Medulla oblongata (tissue), 1 donor: ENCODE results near the gene BEAN1.

ENCODE experiments used
- DNase-seq: peaks from one replicate; pipeline ENCODE4 v3.0.0-alpha.2; 2015; ENCODE audit errors: extremely low spot score

Gene BEAN1

DNA sequence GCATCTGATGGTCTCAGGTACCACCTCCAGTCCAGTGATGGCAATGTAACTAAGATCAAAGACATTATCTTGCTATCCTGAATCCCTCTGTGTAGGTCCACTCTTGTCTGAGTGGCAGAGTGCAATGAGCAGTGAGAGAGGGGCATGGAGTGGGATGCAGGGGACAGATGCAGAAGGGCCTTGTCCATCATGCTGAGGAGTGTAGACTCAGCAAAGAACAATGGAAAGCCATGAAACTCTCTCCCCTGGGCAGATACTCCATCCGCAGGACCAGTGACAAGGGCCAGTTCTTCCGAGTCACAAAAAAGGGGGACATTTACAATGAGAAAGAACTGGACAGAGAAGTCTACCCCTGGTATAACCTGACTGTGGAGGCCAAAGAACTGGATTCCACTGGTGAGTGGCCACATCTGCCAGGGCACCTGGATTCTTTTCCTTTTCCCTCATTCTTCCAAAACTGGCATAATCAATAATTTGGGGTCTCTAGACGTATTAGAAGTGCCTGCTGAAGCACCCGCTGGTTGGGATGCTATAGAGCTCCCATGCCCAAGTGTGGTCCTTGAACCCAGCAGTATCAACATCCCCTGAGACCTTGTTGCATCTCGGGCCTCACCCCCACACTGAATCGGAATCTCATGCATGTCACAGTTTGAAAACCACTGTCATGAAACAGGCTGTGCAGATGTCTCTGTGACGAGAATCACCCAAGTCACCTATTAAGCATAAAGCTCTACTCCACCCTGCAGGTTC, 31.1 kb upstream of the BEAN1 start:
- no peak for DNase-seq

DNA sequence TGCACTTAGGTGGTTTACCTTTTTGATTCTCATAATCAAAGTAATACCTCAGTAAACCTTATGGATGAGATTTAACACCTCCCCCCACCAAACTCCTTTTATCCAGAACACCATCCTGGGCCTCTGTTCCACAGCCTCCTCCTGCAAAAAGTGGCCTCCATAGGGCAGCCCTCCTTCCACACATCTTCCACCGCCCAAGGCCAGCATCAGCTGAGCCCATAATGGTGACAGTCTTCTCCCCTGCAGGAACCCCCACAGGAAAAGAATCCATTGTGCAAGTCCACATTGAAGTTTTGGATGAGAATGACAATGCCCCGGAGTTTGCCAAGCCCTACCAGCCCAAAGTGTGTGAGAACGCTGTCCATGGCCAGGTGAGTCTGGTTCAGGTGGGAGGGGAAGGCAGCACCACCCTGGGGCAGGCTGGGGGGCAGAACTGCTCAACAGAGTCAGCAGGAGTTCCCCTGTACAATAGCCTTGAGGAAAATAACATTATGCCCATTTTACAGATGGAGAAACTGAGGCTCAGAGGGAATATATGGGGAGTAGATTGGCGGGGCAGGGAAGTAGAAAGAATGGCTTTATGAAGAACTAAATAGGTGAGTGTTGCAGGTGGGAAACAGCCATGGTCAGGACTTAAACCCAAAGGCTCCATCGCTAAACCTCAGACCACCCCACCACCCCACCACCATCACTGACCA, 29.2 kb upstream of the BEAN1 start:
- no peak for DNase-seq

DNA sequence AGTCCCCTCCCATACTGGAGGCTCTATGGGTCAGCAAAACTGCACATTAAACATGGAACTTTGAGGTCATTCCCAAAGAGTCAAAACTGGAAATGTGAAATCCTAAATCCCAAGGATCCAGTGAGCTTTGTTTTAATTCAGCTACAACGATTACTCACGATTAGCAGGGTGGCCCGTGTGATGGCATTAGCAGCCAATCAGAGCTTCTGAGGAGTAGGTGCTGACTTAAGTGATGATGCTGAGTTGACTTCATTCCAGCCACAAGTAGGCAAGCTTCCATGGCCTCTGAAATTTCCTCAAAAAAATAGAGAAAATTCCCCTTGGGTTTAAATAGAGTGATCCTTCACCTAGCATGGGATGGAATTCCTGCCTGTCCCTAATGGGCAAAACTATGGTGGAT, 28.1 kb upstream of the BEAN1 start:
- DNase-seq = no peak

- DNase-seq = no peak
These were observed 27.2 kb upstream of the BEAN1 start for GRCh38 chr16:66399930-66400329.

GRCh38 chr16:66400503-66401380, 26.4 kb upstream of the BEAN1 start:
- no peak for DNase-seq

DNA sequence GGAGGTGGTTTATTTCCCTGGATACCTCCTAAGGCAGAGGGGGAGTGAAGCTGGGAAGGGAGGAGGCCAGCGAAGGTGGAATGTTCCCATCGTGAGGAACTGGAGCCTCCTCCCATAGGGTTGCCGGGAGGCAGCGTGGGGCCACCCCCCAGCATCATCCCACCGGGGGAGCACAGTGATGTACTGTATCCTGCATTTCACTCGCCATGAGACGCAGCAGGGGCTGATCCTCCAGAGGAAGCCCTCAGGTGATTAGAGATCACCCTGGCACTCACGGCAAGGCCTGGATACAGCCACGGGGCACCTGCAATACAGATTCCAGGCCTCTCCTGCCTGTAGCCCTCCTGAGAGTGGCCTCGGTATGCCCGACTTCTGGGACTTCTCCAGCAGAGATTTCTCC, 25.5 kb upstream of the BEAN1 start:
- no peak for DNase-seq

DNA sequence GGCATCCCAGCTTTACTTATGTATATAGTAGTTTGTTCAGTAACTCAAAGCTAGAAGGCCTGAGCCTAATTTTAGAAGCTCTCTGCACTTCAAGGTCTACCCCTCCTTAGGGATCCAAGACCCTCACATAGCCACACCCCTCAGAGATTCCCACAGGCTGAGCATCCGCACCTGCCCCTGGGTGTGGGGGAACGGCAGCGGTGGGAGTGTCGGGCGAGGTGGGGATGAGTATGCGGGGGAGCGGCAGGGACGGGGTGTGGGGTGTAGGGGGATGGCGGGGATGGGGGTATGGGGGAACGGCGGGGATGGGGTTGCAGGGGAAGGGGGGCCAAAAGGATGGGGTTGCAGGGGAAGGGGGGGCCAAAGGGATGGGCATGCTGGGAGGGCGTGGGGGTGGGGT, 24.9 kb upstream of the BEAN1 start:
- no peak for DNase-seq

GRCh38 chr16:66402591-66403230, 24.4 kb upstream of the BEAN1 start:
- DNase-seq = no peak

DNA sequence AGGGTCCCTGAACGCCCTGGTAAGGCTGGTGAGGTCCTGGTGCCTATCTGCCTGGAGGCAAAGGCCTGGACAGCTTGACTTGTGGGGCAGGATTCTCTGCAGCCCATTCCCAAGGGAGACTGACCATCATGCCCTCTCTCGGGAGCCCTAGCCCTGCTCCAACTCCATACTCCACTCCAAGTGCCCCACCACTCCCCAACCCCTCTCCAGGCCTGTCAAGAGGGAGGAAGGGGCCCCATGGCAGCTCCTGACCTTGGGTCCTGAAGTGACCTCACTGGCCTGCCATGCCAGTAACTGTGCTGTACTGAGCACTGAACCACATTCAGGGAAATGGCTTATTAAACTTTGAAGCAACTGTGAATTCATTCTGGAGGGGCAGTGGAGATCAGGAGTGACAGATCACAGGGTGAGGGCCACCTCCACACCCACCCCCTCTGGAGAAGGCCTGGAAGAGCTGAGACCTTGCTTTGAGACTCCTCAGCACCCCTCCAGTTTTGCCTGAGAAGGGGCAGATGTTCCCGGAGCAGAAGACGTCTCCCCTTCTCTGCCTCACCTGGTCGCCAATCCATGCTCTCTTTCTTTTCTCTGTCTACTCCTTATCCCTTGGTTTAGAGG, 23.5 kb upstream of the BEAN1 start:
- DNase-seq = no peak

DNA sequence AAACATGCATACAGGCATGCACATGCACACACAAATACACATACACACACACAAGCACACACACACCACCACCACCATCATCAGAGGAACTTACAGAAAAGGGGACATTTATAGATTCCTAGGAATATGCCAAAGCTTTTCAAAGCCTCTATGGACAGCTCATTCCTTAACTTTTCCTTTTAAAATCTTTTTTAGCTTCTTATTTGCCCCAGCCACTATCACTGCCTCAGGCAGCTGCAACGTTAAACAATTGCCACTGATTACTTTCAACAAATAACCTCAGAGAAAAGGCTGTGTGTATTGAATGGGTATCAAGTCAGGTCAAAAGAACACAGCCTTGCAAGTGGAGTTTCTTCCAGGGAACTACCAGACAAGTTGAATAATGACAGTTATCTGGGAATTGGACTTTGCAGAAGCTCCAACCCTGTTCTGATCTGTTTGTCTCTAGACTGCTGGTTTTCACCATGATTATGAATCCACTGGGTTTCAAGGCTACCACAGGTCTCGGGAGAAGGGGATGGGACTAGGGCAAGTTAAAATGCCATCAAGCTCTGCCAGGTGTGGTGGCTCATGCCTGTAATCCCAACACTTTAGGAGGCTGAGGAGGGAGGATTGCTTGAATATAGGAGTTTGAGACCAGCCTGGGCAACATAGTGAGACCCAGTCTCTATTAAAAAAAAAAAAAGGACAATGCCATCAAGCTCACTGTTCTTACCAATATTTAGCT, 21.9 kb upstream of the BEAN1 start:
- DNase-seq = no peak

GRCh38 chr16:66406534-66407221, 20.4 kb upstream of the BEAN1 start:
- peak; percentile 84 for DNase-seq

GRCh38 chr16:66408163-66409048, 18.7 kb upstream of the BEAN1 start:
- DNase-seq = peak; percentile 49

DNA sequence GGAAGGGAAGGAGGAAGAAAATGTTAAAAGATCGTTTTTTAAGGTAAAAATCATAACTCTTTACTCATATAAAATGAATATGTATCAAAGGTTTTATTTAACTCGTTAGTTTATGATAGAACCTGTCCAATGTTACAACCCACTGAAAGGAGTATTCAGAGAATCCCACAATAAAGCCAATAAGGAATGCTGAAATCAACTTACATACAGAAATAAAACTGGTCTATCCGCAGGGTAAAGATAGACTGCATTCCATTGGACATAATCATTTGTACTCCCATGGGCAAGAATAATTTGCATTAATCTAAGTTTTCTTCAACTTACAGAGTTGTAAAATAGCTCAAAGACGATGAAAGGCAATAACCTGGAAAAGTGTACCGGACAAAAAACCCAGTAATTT, 17.9 kb upstream of the BEAN1 start:
- no peak for DNase-seq

GRCh38 chr16:66412182-66412581, 14.9 kb upstream of the BEAN1 start:
- DNase-seq = no peak

- DNase-seq = no peak
These were observed 12.2 kb upstream of the BEAN1 start for GRCh38 chr16:66414891-66415290.

GRCh38 chr16:66416136-66416535, 11.0 kb upstream of the BEAN1 start:
- no peak for DNase-seq

- DNase-seq = no peak
These were observed 10.0 kb upstream of the BEAN1 start for GRCh38 chr16:66416939-66417700.

DNA sequence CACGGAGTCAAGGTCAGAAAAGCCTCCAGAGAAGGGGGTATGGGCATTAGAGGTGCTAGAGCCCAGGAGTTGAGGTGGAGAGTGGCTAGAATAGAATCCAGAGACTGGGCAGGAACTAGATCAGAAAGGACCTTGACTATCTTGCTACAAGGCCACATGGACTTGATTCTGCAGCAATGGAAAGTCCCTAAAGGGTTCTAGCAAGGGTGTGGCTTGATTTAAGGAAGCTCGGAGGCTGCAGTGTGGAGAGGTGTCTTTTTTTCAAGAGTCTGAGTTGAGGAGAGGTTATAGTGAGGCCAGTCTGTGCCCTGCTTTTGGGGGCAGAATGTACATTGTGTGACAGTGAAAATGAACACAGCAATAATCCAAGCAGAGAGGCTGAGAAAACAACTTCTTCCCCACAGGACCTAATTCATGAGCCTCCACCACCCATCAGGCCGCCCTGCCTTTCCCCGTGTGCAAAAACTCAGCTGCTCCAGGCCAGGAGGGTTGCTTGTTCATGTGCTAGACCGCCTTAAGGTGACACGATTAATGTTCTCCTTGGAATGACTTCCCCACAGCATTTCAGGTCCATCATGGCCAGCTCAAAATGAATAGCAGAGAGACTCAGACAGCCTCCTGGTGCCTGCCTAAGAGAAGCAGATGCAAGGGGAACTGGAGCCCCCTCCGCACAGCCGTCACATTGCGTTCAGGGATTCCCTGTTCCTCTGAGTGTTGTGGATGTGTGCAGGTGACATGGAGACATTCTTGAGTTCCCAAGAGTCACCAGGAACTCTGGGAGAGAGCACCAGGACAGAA, 8.7 kb upstream of the BEAN1 start:
- no peak for DNase-seq
